ENCODE data around the gene KDM5A. TPM values are rescaled to one million over a fixed set of nuclear protein-coding genes. Genes with fewer than 3 reads are reported as not detected.

The KDM5A gene
- total and polyA plus RNA-seq, 2 experiments from 2014 or later, result 47.1 to 48.3 TPM

GRCh38 chr12:331287-331686 lies 57.8 kb downstream of the KDM5A start:
- no peak for ATAC-seq
- Mint-ChIP-seq H3K4me1 (no peaks in the 10 kb centered on the region), H3K27ac (no peak overlapping the region), H3K4me3 (no peak overlapping the region), H3K27me3 (ENCODE audit: insufficient read depth, low read depth, poor library complexity) (no peaks in the 10 kb centered on the region), H3K9me3 (no peaks in the 10 kb centered on the region), H3K36me3 (ENCODE audit: low read depth) (peaks cover 33% of the 10 kb centered on the region)
- Histone ChIP-seq H4K20me1 (replicated peaks; ENCODE audit: insufficient read depth) (no peaks in the 10 kb centered on the region), H2AFZ (no peak overlapping the region), H3F3A (replicated peaks; ENCODE audit: low read depth) (no peaks in the 10 kb centered on the region), H3K4me3 (no peak overlapping the region), H3K79me2 (replicated peaks; ENCODE audit: insufficient read depth) (no peaks in the 10 kb centered on the region), H3K27me3 (ENCODE audit: insufficient read depth) (no peaks in the 10 kb centered on the region), H3K9me2 (ENCODE audit: insufficient read depth) (no peaks in the 10 kb centered on the region), H3K4me1 (ENCODE audit: insufficient read depth) (no peaks in the 10 kb centered on the region), H3K36me3 (ENCODE audit: insufficient read depth) (peaks cover 17% of the 10 kb centered on the region; the same call in 1 of the 2 replicates), H3K4me2 (no peak overlapping the region), H3K27ac (ENCODE audit: low read depth) (no peak overlapping the region)
- DNase-seq (ENCODE audit: low spot score), result no peak
- TF ChIP-seq NANOG (IDR thresholded peaks at IDR 0.05; ENCODE audit: borderline replicate concordance) (no peak), POLR2AphosphoS5 (IDR thresholded peaks at IDR 0.05; ENCODE audit: low read depth) (no peak), STAT1 (IDR thresholded peaks at IDR 0.05; ENCODE audit: unreplicated experiment) (no peak), ETS1 (IDR thresholded peaks at IDR 0.05) (no peak)

- peaks cover 34% of the 10 kb centered on the region for H3K36me3 Mint-ChIP-seq (ENCODE audit: low read depth)
These were observed 63.2 kb downstream of the KDM5A start for GRCh38 chr12:325906-326305.

More at GRCh38 chr12:325906-326305, 63.2 kb downstream of the KDM5A start:
- no peaks in the 10 kb centered on the region for H3K27me3 Mint-ChIP-seq (ENCODE audit: insufficient read depth, low read depth, poor library complexity)
- Histone ChIP-seq H3K27ac (ENCODE audit: low read depth) (no peak overlapping the region), H3K9me2 (ENCODE audit: insufficient read depth) (no peaks in the 10 kb centered on the region), H3K4me3 (no peak overlapping the region), H3K36me3 (ENCODE audit: insufficient read depth) (peaks cover 25% of the 10 kb centered on the region; the same call in 1 of the 2 replicates), H3K79me2 (replicated peaks; ENCODE audit: insufficient read depth) (no peaks in the 10 kb centered on the region), H4K20me1 (replicated peaks; ENCODE audit: insufficient read depth) (no peaks in the 10 kb centered on the region), H3K4me1 (ENCODE audit: insufficient read depth) (no peaks in the 10 kb centered on the region), H3K27me3 (ENCODE audit: insufficient read depth) (no peaks in the 10 kb centered on the region), H3K4me2 (no peak overlapping the region), H3F3A (replicated peaks; ENCODE audit: low read depth) (no peaks in the 10 kb centered on the region), H2AFZ (no peak overlapping the region)
- H3K4me1 Mint-ChIP-seq, result no peaks in the 10 kb centered on the region
- TF ChIP-seq REST (IDR thresholded peaks at IDR 0.05; ENCODE audit: unreplicated experiment), result no peak
- TF ChIP-seq ZNF114 (CRISPR knock-in tag; IDR thresholded peaks at IDR 0.05), result no peak
- TF ChIP-seq EZH2phosphoT487 (IDR thresholded peaks at IDR 0.05; ENCODE audit: unreplicated experiment), result no peak
- no peak for TF ChIP-seq CTCF (conservative IDR thresholded peaks at IDR 0.05; ENCODE audit: low read depth in 2 of 2)
- TF ChIP-seq NANOG (IDR thresholded peaks at IDR 0.05; ENCODE audit: borderline replicate concordance), result no peak
- H3K9me3 Mint-ChIP-seq, result no peaks in the 10 kb centered on the region
- ATAC-seq (no peak), DNase-seq (ENCODE audit: low spot score) (no peak)
- no peak overlapping the region for H3K4me3 Mint-ChIP-seq
- H3K27ac Mint-ChIP-seq, result no peak overlapping the region
